CD4-positive, alpha-beta T cell treated with Interleukin-12 subunit alpha and Interleukin-12 subunit beta, for 1 hour (primary cell): ENCODE measurements around the gene IRF3.
A peak's percentile ranks its signal among the peaks of the same experiment; 100 is the strongest.

ENCODE experiments used
- DNase-seq: peaks from one replicate; pipeline ENCODE4 v3.0.0-alpha.2; 2020

IRF3 gene

GRCh38 chr19:49687566-49688316 lies 22.1 kb upstream of the IRF3 start:
- DNase-seq = no peak

- DNase-seq = no peak
Measured at GRCh38 chr19:49687150-49687549, 21.5 kb upstream of the IRF3 start.

DNA sequence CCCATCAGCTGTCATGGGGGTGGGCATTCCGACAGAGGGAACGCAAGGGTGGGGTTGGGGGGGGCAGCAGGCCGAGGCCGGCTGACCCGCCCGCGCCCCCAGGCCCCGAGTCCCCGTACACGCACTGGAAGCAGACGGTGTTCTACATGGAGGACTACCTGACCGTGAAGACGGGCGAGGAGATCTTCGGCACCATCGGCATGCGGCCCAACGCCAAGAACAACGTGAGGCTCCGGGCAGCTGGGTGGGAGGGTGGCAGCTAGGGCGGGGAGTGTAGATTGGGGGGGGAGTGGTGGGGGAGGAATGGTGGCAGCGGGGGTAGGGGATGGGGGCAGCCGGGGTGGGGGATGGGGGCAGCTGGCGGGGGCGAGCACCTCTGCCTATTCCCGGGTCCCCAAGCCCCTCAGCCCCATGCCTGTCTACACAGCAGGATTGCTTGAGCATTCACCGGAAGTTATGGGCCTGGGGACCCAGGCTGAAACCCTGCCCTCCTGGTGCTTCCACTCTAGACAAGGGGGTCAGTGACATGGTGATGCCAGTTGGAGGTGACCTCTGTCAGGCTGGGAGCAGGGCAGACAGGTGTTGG lies 20.9 kb upstream of the IRF3 start:
- DNase-seq = no peak

DNA sequence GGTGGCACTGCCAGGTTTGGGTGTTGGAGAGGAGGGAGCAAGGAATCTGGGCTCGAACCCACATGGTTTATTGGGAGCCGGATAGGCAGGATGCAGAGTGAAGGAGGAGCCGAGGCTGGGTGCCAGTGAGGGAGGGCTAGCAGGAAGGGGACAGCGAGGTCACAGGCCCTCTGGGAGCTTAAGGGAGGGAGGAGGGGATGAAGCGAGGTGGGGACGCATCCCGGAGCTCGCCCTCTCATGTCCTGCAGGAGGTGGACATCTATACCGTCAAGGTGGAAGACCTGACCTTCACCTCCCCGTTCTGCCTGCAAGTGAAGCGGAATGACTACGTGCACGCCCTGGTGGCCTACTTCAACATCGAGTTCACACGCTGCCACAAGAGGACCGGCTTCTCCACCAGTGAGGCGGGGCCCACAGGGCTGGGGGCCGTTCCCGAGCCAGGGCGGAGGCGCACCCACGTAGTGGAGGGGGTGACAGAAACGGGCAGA lies 20.2 kb upstream of the IRF3 start:
- DNase-seq = no peak

DNA sequence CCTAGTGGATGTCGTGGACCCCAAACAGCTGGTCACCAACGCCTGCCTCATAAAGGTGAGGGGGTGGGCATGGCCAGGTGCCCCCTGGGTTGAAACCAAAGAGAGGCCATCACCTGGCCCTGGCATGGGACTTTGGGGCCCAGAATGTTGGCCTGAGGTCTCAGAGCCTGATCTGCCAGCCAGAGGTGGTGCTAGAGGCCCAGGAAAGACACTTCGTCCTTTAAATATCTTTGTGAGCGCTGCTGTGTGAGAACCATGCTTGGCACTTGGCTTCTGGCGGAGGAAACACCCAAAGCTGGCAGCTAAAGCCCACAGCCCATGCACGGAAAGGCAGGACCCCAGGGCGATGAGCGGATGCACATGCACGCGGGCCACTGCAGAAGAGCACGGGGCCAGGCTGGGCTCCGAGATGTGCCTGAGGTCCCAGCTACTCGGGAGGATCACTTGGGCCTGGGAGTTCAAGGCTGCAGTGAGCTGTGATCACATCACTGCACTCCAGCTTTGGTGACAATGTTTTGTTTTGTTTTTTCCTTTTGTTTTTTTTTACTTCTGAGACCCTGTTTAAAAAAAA lies 19.4 kb upstream of the IRF3 start:
- DNase-seq = no peak

DNA sequence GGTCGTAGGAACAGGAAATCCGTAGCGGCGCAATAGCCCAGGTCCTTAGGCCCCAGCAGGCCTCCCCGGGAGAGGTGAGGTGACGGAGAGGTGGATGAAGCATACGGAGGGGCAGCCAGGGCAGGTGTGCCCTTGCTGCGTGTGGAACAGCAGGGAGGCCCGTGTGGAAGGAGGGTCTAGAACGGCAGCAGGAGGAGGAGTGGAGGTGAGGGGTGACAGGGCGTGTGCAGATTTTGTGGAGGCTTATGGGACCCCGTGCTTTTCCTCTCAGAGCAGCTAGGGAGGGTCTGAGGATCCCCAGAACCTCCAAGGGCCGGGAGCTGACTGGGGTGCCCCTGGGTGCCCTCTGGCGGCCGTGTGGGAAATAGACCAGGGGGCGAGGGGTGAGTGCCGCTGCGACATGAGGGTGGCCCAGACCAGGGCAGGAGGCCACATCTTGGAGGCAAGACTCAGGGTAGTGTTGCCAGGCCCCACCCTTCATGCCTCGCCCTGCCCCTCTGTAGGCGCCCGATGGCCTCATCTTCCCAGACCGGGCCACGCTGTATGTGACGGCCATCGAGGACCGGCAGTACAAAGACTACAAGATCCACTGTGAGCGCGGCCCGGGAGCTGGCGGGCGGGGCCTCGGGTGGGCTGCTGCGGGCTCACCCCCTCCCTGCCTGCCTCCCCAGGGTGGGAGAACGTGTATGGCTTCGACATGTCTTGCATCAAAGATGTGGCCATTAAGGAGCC lies 18.8 kb upstream of the IRF3 start:
- peak; percentile 45 for DNase-seq

GRCh38 chr19:49683814-49684250 lies 18.2 kb upstream of the IRF3 start:
- no peak for DNase-seq

GRCh38 chr19:49682274-49682673 lies 16.6 kb upstream of the IRF3 start:
- DNase-seq = no peak

- no peak for DNase-seq
Measured at GRCh38 chr19:49681830-49682229, 16.2 kb upstream of the IRF3 start.

DNA sequence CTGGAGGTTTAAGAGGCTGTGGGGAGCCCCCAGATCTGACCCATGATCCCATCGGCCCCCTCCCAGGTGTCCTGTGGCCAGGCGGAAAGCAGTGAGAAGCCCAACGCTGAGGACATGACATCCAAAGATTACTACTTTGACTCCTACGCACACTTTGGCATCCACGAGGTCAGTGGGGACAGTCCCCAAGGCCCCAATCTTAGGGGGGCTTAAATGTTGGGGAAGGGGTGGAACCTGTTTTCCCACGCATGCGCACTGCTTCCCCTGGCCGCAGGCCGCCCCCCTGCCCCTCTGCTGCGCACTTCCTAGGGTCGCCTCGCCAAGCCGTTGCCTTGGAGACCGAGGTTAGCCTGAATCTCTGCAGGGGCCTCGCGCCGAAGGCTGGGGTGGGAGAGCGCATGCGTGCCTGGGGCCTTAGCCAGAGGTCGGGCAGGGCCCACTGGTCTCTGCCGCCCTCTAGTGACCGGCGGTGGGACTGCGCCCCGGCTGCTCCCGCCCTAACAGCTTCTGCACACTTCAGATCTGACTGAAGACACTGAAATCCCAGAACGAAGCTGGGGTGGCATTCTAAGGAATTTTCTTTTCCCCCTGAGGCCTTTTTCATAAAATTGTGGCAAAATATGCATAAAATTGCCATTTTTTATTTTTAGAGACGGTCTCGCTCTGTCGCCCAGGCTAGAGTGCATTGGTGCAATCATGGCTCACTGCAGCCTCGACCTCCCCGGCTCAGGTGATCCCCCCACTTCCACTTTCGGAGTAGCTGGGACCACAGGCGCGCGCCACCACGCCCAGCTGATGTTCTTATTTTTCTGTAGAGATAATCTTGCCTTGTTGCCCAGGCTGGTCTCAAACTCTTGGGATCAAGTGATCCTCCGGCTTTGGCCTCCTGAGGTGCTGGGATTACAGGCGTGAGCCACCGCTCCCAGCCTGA lies 15.0 kb upstream of the IRF3 start:
- DNase-seq = peak; percentile 94

DNA sequence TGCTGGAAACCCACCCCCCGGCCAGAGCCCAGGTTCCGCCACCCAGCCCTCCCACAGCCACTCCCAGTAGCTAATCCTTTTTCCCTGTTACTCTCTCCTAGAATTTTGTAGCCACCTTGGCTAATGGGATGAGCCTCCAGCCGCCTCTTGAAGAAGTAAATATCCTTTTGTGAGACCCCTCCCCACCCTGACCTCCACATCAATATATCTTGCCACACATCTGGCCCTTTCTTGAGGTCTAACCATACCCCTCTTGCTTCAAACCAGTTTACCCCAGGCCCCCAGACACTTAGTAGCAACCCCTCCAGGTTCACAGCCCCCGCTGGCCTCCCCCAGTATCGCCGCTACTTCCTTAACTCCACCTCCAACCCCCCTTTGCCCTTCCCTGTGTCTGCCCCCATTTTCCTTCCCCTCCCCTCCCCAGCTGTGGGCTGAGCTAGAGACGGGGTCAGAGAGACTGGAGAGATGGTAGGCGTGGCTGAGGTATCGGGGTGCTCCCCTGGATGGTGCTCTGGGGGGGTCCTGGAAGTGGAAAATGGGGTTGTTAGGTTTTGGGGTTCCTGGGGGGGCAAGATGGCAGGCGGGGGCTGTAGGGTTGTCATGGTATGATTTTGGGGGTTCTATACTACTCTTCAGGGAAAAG lies 14.2 kb upstream of the IRF3 start:
- no peak for DNase-seq

DNA sequence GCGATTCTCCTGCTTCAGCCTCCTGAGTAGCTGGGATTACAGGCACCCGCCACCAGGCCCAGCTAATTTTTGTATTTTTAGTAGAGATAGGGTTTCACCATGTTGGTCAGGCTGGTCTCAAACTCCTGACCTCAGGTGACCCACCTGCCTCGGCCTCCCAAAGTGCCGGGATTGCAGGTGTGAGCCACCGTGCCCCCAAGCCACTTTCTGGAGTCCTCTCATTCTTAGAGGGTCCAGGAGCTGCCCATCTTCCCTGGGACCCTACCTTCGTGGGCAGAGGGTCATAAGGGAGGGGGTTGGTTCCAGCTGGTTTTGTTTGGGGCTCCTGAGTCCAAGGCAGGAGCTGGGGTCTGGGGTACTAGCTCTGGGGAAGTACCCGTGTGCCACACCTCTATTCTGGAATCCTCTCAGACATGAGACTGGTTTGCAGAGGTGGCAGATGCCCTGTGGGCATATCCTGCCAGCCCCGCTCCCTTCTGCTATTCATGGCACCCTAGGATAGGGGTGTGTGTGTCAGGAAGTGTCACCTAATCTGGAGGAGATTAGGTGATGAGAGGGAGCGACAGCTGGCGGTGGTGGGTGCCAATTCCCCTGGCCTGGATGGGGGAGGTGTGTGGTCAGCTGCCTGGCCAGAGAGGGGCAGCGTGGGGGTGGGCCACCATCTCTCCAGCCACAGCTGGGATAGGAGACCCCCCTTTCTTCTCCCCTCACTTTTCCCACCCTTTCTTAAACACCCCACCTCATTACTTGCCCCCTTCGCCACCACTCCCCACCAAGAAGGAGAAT lies 13.5 kb upstream of the IRF3 start:
- DNase-seq = no peak

DNA sequence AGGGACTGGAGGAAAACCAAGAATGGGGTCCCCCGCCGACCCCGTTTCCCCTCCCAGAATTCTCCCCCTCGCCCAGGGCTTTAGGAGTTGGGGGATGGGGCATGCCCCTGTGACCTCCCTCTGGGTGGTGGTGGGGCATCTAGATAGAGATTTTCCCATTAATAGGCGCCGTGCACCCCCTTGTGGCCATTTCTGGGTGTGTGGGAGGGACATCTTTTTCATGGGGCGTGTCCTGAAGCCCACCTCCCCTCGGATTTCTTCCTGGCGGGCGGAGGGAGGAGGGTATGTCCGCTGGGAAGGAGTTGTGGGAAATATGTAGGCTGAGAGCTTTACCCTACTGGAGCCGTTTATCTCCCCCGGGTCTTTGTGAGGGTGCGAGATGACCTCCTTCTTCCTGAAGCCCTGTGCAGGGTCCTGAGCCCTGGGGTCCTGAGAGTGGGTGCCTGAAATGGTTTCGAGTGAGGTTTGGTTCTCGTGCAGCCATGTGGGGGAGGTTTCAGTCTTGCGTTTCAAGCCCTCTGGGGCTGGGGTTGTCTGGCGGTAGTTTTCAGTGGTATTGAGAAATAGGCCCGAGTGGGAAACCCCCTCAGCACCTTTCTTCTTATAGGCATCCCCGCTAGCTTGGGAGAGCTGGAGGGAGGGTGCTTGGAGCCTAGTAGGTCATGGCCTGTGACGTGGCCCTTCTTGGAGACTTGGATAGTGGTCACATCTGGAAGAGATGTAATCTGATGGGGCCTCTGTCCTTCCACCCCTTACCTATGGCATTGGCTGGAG lies 12.4 kb upstream of the IRF3 start:
- DNase-seq = peak; percentile 85

GRCh38 chr19:49677231-49677900 lies 11.7 kb upstream of the IRF3 start, which contains the start of gene PRMT1:
Gene PRMT1 (plus strand): TSS chr19:49677271. CDS start chr19:49677281, 10 bp downstream.
- DNase-seq = peak; percentile 49

GRCh38 chr19:49676784-49677230 lies 11.2 kb upstream of the IRF3 start:
- peak; percentile 100 for DNase-seq

- no peak for DNase-seq
Measured at GRCh38 chr19:49676136-49676783, 10.6 kb upstream of the IRF3 start.

GRCh38 chr19:49672131-49672919 lies 6.7 kb upstream of the IRF3 start:
- DNase-seq = peak; percentile 81

- no peak for DNase-seq
Measured at GRCh38 chr19:49669516-49669915, 3.9 kb upstream of the IRF3 start.
